A549 (cell line): Measurements from ENCODE around the gene PAX8. TPM values are rescaled to one million over a fixed set of nuclear protein-coding genes. Genes with fewer than 3 reads are reported as not detected.
A peak's percentile ranks its signal among the peaks of the same experiment; 100 is the strongest.

Experiments used
- ATAC-seq, 2 experiments: fragments of 200-7000 bp in 1 of 2; fragments of >200 bp in 1 of 2; cut with Nextera tagmentation in 1 of 2; cut with Tn5 transposase in 1 of 2; 3 replicates each; pipeline versions ENCODE4 v1.8.0 to v1.9.1; 2018 to 2020; ENCODE audit warnings: mild to moderate bottlenecking in 1 of 2, moderate library complexity in 1 of 2
- CTCF ChIA-PET: fragments of 300-600 bp; sonication (Branson Sonifier 250); formaldehyde crosslinking; extraction: SDS; loops from one replicate; lab custom pipeline; 2021; ENCODE audit warnings: antibody characterized with exemption, inconsistent platforms; lab: Yijun Ruan, JAX
- POLR2A ChIA-PET: fragments of 350-600 bp; formaldehyde crosslinking; extraction: SDS; loops from one replicate; lab custom pipeline; 2021; ENCODE audit warnings: antibody characterized with exemption, inconsistent platforms; lab: Yijun Ruan, JAX
- DNase-seq, 2 experiments: peaks; one replicate each; pipeline versions ENCODE4 v3.0.0 to v3.0.0-alpha.2; 2011 to 2016; ENCODE audit warnings: low read depth in 1 of 2, low spot score in 1 of 2
- FAIRE-seq: peaks from 2 replicates; lab custom pipeline; 2011; peaks lifted over from hg19 to GRCh38; lab: Jason Lieb, UNC
- H3K27ac ChIP-seq, 2 experiments: fragments of >200 bp; sonication (Bioruptor Twin); formaldehyde crosslinking; 3 replicates each; pipeline ENCODE4 v1.5.1; 2016 to 2017
- H3K4me1 ChIP-seq: fragments of >200 bp; sonication (Bioruptor Twin); formaldehyde crosslinking; 3 replicates; pipeline ENCODE4 v1.6.1; 2016
- H3K4me2 ChIP-seq: fragments of >200 bp; sonication (Bioruptor Twin); formaldehyde crosslinking; 3 replicates; pipeline ENCODE4 v1.6.1; 2016
- H3K4me3 ChIP-seq: fragments of >200 bp; sonication (Bioruptor Twin); formaldehyde crosslinking; 3 replicates; pipeline ENCODE4 v1.5.1; 2016
- H3K9me3 ChIP-seq: fragments of >200 bp; sonication (Bioruptor Twin); formaldehyde crosslinking; 3 replicates; pipeline ENCODE4 v1.6.1; 2016
- BHLHE40 ChIP-seq: IDR thresholded peaks from 2 replicates; pipeline ENCODE4 v1.6.1; 2012; ENCODE audit warnings: low read depth, low read length, inconsistent platforms
- CEBPB ChIP-seq, 2 experiments: fragments of >200 bp in 1 of 2; sonication (Bioruptor Twin) in 1 of 2; formaldehyde crosslinking in 1 of 2; IDR thresholded peaks; 2 replicates each; pipeline ENCODE4 v1.6.1; 2012 to 2016
- CHD2 ChIP-seq: fragments of 150-350 bp; IDR thresholded peaks from 2 replicates; pipeline ENCODE4 v1.6.1; 2014; ENCODE audit warnings: low read length; ENCODE audit not compliant: partially characterized antibody
- ELK1 ChIP-seq: fragments of 150-350 bp; IDR thresholded peaks from 2 replicates; pipeline ENCODE4 v1.6.1; 2014; ENCODE audit warnings: low read depth, mild to moderate bottlenecking, low read length
- FOSB ChIP-seq: fragments of 250-450 bp; sonication (Bioruptor Pico); IDR thresholded peaks from 2 replicates; pipeline ENCODE4 v1.5.0; 2020; ENCODE audit warnings: mild to moderate bottlenecking, moderate library complexity
- FOSL2 ChIP-seq, 2 experiments: fragments of 450-650 bp in 1 of 2; fragments of >200 bp in 1 of 2; sonication (Bioruptor Twin) in 1 of 2; formaldehyde crosslinking; IDR thresholded peaks; 2 replicates each; pipeline versions ENCODE4 v1.5.0 to v1.6.1; 2016 to 2020; ENCODE audit warnings: mild to moderate bottlenecking in 1 of 2, moderate library complexity in 1 of 2
- FOXS1 ChIP-seq: fragments of 250-450 bp; sonication (Bioruptor Pico); IDR thresholded peaks from 2 replicates; pipeline ENCODE4 v1.5.0; 2020; ENCODE audit warnings: mild to moderate bottlenecking, moderate library complexity
- GATA3 ChIP-seq: IDR thresholded peaks from 2 replicates; pipeline ENCODE4 v1.6.1; 2012; ENCODE audit warnings: borderline replicate concordance
- HOXB5 ChIP-seq: fragments of 250-450 bp; sonication (Bioruptor Pico); IDR thresholded peaks from 2 replicates; pipeline ENCODE4 v1.5.0; 2020; ENCODE audit warnings: mild to moderate bottlenecking, moderate library complexity
- JUN ChIP-seq, 2 experiments: fragments of >200 bp; sonication (Bioruptor Twin); formaldehyde crosslinking; IDR thresholded peaks; 2 replicates in 1 of 2; 3 replicates in 1 of 2; pipeline ENCODE4 v1.6.1; 2016 to 2017
- KDM5A ChIP-seq: fragments of 200-600 bp; sonication (generic); IDR thresholded peaks from 2 replicates; pipeline ENCODE4 v1.6.1; 2016; ENCODE audit warnings: antibody characterized with exemption, mild to moderate bottlenecking
- MAX ChIP-seq: IDR thresholded peaks from 2 replicates; pipeline ENCODE4 v1.6.1; 2012
- PHF8 ChIP-seq: fragments of 200-600 bp; sonication (generic); IDR thresholded peaks from 2 replicates; pipeline ENCODE4 v1.6.1; 2016; ENCODE audit warnings: low read depth, mild to moderate bottlenecking, antibody characterized with exemption, moderate library complexity, borderline replicate concordance
- REST ChIP-seq: fragments of 200-600 bp; sonication (generic); IDR thresholded peaks from 2 replicates; pipeline ENCODE4 v1.6.1; 2016; ENCODE audit warnings: antibody characterized with exemption, mild to moderate bottlenecking, moderate library complexity
- RFX5 ChIP-seq: fragments of 450-650 bp; IDR thresholded peaks from 2 replicates; pipeline ENCODE4 v1.7.1; 2014; ENCODE audit warnings: antibody characterized with exemption, mild to moderate bottlenecking, moderate library complexity
- TP53 ChIP-seq: fragments of 250-450 bp; sonication (Bioruptor Pico); IDR thresholded peaks from 2 replicates; pipeline ENCODE4 v1.5.0; 2021; ENCODE audit warnings: mild to moderate bottlenecking, moderate library complexity
- WGBS: methylation state at CpG from one replicate; pipeline ENCODE4 v1.1.6; 2017; ENCODE audit errors: missing lambda C conversion rate; 5-methylcytosine and 5-hydroxymethylcytosine counted together
- polyA plus RNA-seq, 4 experiments: library from polyadenylated mRNA; depleted of rRNA in 3 of 4; stranded (reverse); fragments of >200 nt; fragmentation: RNase III in 1 of 4; extraction: RNeasy Plus Mini Kit Qiagen cat#74134 plus additional on column Dnase treatment in 1 of 4; gene quantifications; 2 replicates in 3 of 4; 3 replicates in 1 of 4; pipeline ENCODE4 v1.2.3, GENCODE V29; 2011 to 2017

PAX8 gene
- polyA plus RNA-seq, 2 of the 4 experiments (the other 2 are of a cell fraction) = 0.71 to 0.81 TPM

GRCh38 chr2:113278073-113278741 lies 514 bp downstream of the PAX8 start:
- FAIRE-seq = no peak
- Histone ChIP-seq H3K4me1 (peaks cover 50% of the 10 kb centered on the region), H3K4me2 (no peak overlapping the region), H3K9me3 (no peaks in the 10 kb centered on the region), H3K4me3 (no peak overlapping the region), H3K27ac (peak overlapping the region in 1 of 2 experiments; percentile 98; a peak in 3 of 6 replicates)
- WGBS = 93% methylated on average over 40 of the region's 49 CpGs
- DNase-seq = no peak
- TF ChIP-seq ELK1 (no peak), FOSB (no peak), FOXS1 (CRISPR knock-in tag) (no peak), BHLHE40 (no peak), PHF8 (no peak), GATA3 (no peak), MAX (no peak), RFX5 (no peak), TP53 (CRISPR knock-in tag) (no peak), HOXB5 (CRISPR knock-in tag) (no peak), JUN (IDR thresholded peaks at IDR 0.05) (no peak), CHD2 (no peak)
- ChIA-PET CTCF (interaction anchor here (1.2 to 4.4 kb wide), 4 partner anchors 16 to 92 kb away, joined by 3 to 16 read pairs (median 10); no protein-coding TSS in a partner anchor), POLR2A (no interaction called here)
- no peak for ATAC-seq

- no peak overlapping the region for H3K4me2 ChIP-seq
- no peaks in the 10 kb centered on the region for H3K9me3 ChIP-seq
- peaks cover 50% of the 10 kb centered on the region for H3K4me1 ChIP-seq
- FAIRE-seq (no peak), ATAC-seq (no peak), DNase-seq (no peak)
- TF ChIP-seq FOSL2 (IDR thresholded peaks at IDR 0.05) (no peak), FOSL2 (CRISPR knock-in tag; IDR thresholded peaks at IDR 0.05) (no peak), REST (no peak), CEBPB (IDR thresholded peaks at IDR 0.05) (no peak), KDM5A (no peak)
- no peak overlapping the region for H3K4me3 ChIP-seq
- H3K27ac ChIP-seq = peak overlapping the region in 1 of 2 experiments; percentile 98; a peak in 2 of 6 replicates
- WGBS = 95% methylated on average over 54 of the region's 56 CpGs
- ChIA-PET POLR2A (no interaction called here), CTCF (interaction anchor here (1.2 to 4.4 kb wide), 5 partner anchors 15 to 93 kb away, joined by 3 to 16 read pairs (median 7); no protein-coding TSS in a partner anchor)
Observed at GRCh38 chr2:113277474-113278072, 1.1 kb downstream of the PAX8 start.
